SU-DHL-6 (cell line): ENCODE data around the gene OTOF.

Experiments used
- CTCF ChIP-seq: fragments of 200-600 bp; sonication (generic); IDR thresholded peaks from one replicate; pipeline ENCODE4 v1.5.1; 2017; ENCODE audit warnings: antibody characterized with exemption, mild to moderate bottlenecking, low read length, moderate library complexity; ENCODE audit not compliant: insufficient read depth, poor library complexity, severe bottlenecking
- EZH2phosphoT487 ChIP-seq: fragments of 200-600 bp; sonication (generic), shearing (Covaris generic); conservative IDR thresholded peaks from 2 replicates; pipeline ENCODE4 v1.6.1; 2018; ENCODE audit warnings: mild to moderate bottlenecking, antibody characterized with exemption, low read length, moderate library complexity, mixed read lengths

DNA sequence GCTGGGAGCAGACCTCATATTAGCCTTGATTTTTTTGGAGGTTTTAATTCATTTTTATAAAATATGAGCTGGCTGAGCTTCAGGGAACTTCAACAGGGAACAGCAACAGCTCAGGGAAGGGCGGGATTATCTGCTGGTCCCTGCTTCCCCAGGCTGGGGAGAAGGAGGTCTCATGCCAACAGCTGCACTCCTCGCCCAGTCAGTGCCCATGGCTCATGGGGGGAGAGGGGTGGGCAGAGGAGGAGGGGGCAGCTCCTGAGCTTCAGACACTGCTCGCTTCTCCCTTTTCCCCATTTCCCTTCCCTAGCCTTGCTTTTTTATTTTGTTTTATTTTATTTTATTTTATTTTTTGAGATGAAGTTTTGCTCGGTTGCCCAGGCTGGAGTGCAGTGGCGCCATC is 442 bp upstream of the OTOF start:
- TF ChIP-seq CTCF: no peak
- no peak for TF ChIP-seq EZH2phosphoT487
